ENCODE measurements around the gene SLC5A10.

The SLC5A10 gene

GRCh38 chr17:19001907-19002590 is 50.1 kb downstream of the SLC5A10 start:
- TF ChIP-seq, protein P1, sequence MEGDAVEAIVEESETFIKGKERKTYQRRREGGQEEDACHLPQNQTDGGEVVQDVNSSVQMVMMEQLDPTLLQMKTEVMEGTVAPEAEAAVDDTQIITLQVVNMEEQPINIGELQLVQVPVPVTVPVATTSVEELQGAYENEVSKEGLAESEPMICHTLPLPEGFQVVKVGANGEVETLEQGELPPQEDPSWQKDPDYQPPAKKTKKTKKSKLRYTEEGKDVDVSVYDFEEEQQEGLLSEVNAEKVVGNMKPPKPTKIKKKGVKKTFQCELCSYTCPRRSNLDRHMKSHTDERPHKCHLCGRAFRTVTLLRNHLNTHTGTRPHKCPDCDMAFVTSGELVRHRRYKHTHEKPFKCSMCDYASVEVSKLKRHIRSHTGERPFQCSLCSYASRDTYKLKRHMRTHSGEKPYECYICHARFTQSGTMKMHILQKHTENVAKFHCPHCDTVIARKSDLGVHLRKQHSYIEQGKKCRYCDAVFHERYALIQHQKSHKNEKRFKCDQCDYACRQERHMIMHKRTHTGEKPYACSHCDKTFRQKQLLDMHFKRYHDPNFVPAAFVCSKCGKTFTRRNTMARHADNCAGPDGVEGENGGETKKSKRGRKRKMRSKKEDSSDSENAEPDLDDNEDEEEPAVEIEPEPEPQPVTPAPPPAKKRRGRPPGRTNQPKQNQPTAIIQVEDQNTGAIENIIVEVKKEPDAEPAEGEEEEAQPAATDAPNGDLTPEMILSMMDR (IDR thresholded peaks at IDR 0.05; ENCODE audit: low read length, missing control alignments), result no peak
- H3K4me3 ChIP-seq (replicated peaks; ENCODE audit: low read depth, low read length), result no peak overlapping the region
- no peak for DNase-seq (ENCODE audit: low read depth)

DNA sequence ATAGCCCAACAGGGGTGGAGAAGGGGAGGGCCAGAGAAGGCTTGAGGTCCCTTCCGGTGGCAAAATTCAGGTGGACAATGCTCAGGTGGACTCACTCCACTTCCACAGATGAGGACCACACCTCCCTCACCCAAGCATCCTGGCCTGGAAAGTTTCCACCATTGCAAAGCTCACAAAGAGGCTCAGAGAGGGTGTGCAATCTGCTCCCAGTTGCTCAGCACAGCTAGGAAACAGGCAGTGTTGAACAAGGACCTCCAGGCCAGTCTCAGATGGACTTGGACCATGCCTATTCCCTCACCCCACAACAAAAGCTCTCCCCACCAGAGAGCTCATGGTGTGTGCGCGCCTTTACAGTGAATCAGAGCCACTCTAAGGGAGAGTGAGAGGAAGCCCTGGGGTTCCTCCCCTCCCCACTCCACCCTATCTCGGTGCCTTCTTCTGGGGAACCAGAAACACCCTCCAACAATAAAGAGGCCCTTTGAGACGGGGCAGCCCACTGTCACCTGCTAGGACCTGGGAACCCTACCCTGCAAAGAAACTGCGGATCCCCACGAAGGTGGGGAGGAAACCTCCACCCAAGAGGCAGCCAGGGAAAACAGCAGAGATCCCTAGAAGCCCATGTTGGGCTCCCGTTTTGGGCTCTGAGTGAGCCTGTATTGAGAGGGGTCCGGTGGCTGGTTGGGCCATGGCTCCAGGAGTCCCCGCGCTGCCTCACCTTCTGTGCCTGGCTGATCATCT is 51.0 kb downstream of the SLC5A10 start:
- TF ChIP-seq, protein P1 (IDR thresholded peaks at IDR 0.05; ENCODE audit: low read length, missing control alignments), result no peak
- H3K4me3 ChIP-seq (replicated peaks; ENCODE audit: low read depth, low read length), result peak overlapping the region; percentile 61
- DNase-seq (ENCODE audit: low read depth), result peak; percentile 22

DNA sequence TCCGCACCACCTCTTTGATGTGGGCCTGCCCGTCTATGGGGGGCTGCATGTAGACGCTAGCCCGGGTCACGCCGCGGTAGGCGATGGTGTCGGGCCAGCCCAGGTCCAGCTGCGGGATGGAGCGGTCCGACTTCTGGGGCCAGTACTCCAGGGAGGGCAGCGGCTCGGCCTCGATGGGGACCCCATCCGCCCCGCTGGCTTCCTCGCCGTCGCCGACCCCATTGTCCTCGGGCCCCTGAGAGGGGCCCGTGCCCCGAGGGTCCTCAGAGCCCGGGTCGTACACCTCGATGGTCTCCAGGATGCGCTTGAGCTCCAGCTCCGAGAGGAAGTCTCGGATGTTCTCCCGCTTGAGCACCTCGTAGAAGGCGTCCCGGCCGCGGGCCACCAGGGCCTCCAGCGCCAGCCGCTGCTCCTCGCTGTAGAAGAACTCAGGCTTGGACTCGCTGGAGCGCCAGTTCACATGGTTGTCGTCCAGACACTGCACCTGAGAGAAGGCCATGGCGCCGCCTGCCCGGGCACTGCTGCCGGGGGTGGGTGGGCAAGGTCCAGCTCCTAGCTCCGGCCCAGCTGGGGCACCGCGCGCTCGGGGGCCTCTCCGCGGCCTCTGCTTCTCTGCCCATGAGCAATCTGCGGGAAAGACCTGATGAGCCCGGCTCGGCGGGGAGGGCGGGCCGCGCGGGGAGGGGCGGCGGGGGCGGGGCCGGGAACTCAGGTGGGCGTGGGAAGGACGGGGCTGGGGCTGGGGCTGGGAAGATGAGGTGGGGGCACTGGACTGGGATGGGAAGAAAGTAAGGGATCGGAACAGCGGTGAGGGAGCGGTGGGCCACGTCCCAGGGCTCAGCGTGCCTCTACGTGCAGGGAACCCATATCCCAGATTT is 51.8 kb downstream of the SLC5A10 start:
- DNase-seq (ENCODE audit: low read depth), result peak; percentile 19
- peak overlapping the region; percentile 61 for H3K4me3 ChIP-seq (replicated peaks; ENCODE audit: low read depth, low read length)
- TF ChIP-seq, protein P1 (IDR thresholded peaks at IDR 0.05; ENCODE audit: low read length, missing control alignments), result no peak

DNA sequence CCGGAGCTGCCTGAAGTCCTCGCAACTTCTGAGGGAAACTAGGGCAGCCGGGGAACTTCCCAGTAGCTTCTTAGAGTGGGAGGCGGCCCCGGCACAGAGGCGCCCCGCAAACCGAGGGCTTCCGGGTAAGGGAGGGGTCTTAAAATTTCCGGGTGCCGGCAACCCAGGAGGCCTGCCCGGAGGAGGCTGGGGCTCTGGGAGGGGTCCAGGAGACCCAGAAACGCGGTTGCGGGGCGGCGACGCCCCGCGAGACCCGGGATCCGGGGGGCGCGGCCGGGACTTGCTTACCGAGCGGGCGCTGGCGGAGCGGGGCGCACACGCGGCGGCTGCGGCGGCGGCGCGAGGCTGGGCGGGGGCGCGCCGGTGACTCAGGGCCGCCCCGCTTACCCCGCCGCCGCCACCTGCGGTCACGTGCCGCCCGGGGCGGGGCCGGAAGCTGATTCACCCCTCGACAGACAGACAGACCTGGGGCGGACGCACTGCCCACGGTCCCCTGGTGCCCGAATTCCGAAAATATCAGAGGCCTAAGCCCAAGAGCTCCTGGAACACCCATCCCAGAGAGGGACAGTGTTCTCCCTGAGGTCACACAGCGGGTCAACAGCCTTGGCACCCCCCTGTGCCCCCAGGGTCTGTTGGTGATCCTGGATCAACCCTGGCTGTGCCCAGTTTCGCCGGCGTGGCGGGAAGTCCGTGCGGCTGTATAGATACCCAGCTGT is 52.6 kb downstream of the SLC5A10 start, which contains the start of gene FAM83G:
Gene FAM83G (minus strand): TSS at position 344 of the 716 bp plus-strand sequence. CDS start 723 bp downstream, outside the sequence.
- TF ChIP-seq, protein P1 (IDR thresholded peaks at IDR 0.05; ENCODE audit: low read length, missing control alignments), result no peak
- peak within 1 kb of the TSS; percentile 61 for H3K4me3 ChIP-seq (replicated peaks; ENCODE audit: low read depth, low read length)
- peak; percentile 46 for DNase-seq (ENCODE audit: low read depth)

GRCh38 chr17:19005137-19005773 is 53.3 kb downstream of the SLC5A10 start:
- DNase-seq (ENCODE audit: low read depth), result no peak
- H3K4me3 ChIP-seq (replicated peaks; ENCODE audit: low read depth, low read length), result no peak overlapping the region
- TF ChIP-seq, protein P1 (IDR thresholded peaks at IDR 0.05; ENCODE audit: low read length, missing control alignments), result no peak
